HAP-1 (cell line): Measurements from ENCODE around the gene CXCR5.

Experiments used
- DNase-seq, 2 experiments: peaks; one replicate each; pipeline ENCODE4 v3.0.0-alpha.2; 2016 to 2020; ENCODE audit warnings: low spot score in 2 of 2
- H3K27me3 ChIP-seq: fragments of 250-450 bp; sonication (Bioruptor Pico); 2 replicates; pipeline ENCODE4 v1.5.1; 2020; ENCODE audit warnings: low read depth, mild to moderate bottlenecking, moderate library complexity
- H3K36me3 ChIP-seq: fragments of 250-450 bp; sonication (Bioruptor Pico); replicated peaks from 2 replicates; pipeline ENCODE4 v1.5.1; 2020; ENCODE audit warnings: mild to moderate bottlenecking
- H3K4me1 ChIP-seq: fragments of 250-450 bp; sonication (Bioruptor Pico); 2 replicates; pipeline ENCODE4 v1.5.1; 2020; ENCODE audit warnings: mild to moderate bottlenecking
- H3K4me3 ChIP-seq: fragments of 250-450 bp; sonication (Bioruptor Pico); 2 replicates; pipeline ENCODE4 v1.5.1; 2020; ENCODE audit warnings: mild to moderate bottlenecking, moderate library complexity
- H3K9me3 ChIP-seq: fragments of 250-450 bp; sonication (Bioruptor Pico); 2 replicates; pipeline ENCODE4 v1.5.1; 2020; ENCODE audit warnings: mild to moderate bottlenecking, moderate library complexity
- in situ Hi-C: fragments of 300-500 bp; cut with MboI; formaldehyde crosslinking; loops from 3 replicates; pipeline ENCODE4 v1.14.3; 2020; ENCODE audit warnings: low sequenced_read_pairs, inconsistent platforms, mixed read lengths

CXCR5 gene

DNA sequence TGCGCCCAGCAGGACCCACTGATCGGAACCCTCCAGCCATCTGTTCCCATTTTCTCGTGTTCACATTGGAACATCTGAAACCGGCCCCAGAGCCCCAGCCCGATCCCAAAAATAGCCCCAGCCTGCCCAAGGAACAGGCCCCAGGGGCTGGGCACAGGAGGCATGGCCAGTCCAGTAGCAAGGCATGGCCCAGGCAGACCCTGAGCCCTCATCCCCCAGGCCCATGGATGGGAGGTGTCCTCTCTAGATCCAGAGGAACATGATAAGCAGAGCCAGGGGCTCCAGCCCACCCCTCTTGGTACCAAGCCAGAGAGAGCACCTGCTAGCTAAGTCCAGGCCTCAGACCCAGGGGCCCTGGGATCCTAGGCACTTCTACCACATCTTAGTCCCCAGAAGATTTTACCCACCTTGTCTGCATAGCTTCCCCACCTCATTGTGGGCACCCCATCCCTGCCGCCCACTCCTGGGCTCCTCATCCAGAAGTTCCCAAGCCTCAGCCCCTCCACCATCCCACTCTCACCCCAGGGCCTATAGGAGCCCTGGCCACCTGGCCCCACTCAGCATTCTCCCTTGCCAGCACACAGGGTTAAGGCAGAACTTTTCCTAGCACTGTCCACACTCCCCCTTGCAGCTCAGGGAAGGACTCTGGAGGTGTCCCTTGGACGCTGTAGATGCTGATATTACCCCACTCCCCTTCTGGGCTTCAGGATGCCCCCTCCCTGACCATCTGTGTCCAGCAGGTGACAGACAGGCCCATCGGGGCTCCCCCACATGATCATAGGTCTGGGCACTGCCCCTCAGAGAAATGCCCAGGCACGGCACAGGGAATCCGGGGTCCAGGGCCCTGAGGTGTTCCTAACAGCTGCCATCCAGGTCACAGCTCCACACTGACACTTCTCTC is 32.5 kb downstream of the CXCR5 start:
- no peak for DNase-seq
- Histone ChIP-seq H3K27me3 (no peaks in the 10 kb centered on the region), H3K9me3 (no peaks in the 10 kb centered on the region), H3K4me1 (peaks cover 46% of the 10 kb centered on the region), H3K36me3 (no peaks in the 10 kb centered on the region), H3K4me3 (no peak overlapping the region)
- in situ Hi-C loops = no loop called here

DNA sequence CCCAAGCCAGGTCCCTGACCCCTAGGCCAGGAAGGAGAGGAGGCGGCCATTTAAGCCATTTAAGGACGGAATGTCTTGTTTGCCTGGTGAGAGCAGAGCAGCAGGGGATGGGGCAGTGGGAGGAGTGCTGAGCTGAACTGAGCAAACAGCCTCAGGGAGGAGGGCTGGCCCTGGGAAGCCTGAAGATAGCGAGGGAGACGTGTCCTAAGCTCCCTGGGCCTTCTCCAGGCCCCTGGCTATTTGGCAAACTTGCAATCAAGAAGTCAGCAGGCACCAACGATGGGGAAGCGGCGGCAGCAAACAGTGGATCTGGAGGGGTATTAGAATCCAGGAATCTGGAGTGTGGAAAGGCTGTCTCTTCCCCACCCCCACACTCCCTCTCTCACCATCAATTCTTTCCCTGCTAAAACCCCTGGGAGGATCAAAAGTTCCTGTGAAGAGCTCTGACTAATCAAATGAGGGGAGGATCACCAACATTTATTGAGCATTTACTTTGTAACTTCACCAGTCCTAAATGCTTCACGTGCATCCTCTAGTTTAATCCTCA is 33.2 kb downstream of the CXCR5 start:
- Histone ChIP-seq H3K4me1 (peaks cover 46% of the 10 kb centered on the region), H3K27me3 (no peaks in the 10 kb centered on the region), H3K9me3 (no peaks in the 10 kb centered on the region), H3K36me3 (no peaks in the 10 kb centered on the region), H3K4me3 (no peak overlapping the region)
- in situ Hi-C loops = no loop called here
- peak in 1 of 2 experiments; percentile 52 for DNase-seq

DNA sequence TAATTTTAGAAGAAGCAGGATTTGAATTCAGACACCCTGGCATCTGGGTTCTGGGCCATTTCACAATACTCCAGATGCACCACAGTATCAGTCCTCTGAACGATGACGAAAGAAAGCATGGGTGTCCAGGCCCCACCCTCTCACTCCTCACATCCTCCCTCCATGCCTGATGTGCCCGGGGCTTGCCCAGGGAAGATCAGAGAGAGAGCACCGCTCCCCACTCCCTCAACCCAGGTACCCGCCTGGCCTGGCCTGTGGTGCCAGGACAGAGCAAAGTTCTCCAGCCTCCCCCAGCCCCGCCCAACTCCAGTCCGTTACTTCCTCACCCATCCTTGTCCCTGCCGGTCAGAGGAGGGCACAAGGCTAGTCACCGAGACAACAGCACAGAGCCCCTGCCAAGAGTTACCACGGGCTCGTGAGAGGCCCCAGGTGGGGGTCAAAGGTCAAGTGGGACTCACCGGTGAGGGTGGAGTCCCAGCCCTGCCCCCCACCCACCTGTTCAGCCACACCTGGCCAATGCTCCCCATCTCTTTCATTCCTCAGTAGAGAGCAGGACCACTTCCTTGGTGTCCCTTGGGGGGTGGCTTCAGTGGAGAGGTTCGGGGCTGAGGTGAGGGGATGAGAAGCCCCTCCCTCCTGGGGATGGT is 33.9 kb downstream of the CXCR5 start:
- in situ Hi-C loops = no loop called here
- H3K36me3 ChIP-seq = no peaks in the 10 kb centered on the region

DNA sequence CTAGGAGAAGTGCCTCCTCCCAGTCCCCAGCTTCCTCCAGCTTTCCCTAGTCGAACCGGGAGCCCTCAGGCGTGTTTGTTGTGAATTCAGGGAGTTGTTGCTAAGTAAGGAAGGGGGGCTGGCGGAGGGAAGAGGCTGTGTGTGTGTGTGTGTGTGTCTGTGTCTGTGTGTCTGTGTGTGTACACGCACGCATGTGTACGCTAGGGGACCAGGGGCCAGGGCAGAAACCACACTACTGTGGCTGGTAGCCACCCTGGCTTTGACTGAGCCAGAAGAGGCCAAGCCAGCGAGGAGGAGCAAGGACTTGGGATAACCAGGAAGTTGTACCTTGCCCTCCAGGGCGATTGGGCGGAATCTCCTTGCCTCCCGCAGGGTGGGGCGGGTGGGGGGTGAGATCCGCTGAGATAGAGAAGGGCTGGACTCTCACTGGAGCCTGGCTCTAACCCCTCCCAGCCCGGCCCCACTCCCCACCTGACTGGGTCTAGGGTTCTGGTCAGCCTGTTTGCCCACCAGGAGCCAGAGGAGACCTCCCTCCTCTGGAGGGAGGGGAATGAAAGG is 34.5 kb downstream of the CXCR5 start:
- in situ Hi-C loops = no loop called here
- peak in 1 of 2 experiments; percentile 59 for DNase-seq
- Histone ChIP-seq H3K36me3 (no peaks in the 10 kb centered on the region), H3K4me1 (peaks cover 46% of the 10 kb centered on the region), H3K27me3 (no peaks in the 10 kb centered on the region), H3K9me3 (no peaks in the 10 kb centered on the region), H3K4me3 (no peak overlapping the region)

More for the DNA sequence above, 33.9 kb downstream of the CXCR5 start:
- H3K9me3 ChIP-seq = no peaks in the 10 kb centered on the region
- no peak for DNase-seq
- H3K4me1 ChIP-seq = peaks cover 46% of the 10 kb centered on the region
- H3K4me3 ChIP-seq = no peak overlapping the region
- H3K27me3 ChIP-seq = no peaks in the 10 kb centered on the region

DNA sequence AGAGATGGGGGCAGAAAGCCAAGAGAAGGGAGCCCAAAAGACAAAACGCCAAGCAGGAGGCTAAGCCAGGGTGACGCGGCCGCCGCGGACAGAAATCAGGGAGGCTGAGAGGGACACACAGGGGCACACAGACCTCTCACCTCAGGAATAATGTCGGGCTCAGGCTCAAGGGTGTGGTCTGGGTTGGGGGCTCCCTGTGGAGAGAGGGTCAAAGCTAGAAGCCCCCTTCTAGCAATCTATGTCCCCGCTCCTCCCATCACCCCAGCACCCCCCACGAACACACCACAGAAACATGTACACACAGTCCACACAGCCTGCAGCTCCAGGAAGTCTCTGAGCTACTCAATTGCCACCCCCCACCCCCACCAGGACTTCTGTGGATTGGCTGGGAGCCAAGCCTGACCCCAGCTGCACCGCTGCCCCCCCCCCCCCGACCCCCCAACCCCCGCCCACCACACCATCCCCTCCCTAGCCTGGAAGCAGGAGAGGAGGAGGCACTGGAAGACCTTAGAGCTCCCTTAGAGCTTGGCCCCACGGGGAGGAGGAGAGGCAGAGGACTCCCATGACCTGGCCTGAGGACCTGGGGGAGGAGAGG is 35.1 kb downstream of the CXCR5 start:
- no peak for DNase-seq
- H3K27me3 ChIP-seq = no peaks in the 10 kb centered on the region
- in situ Hi-C loops = no loop called here
- no peaks in the 10 kb centered on the region for H3K9me3 ChIP-seq
- H3K4me3 ChIP-seq = no peak overlapping the region
- peaks cover 46% of the 10 kb centered on the region for H3K4me1 ChIP-seq
- H3K36me3 ChIP-seq = no peaks in the 10 kb centered on the region

DNA sequence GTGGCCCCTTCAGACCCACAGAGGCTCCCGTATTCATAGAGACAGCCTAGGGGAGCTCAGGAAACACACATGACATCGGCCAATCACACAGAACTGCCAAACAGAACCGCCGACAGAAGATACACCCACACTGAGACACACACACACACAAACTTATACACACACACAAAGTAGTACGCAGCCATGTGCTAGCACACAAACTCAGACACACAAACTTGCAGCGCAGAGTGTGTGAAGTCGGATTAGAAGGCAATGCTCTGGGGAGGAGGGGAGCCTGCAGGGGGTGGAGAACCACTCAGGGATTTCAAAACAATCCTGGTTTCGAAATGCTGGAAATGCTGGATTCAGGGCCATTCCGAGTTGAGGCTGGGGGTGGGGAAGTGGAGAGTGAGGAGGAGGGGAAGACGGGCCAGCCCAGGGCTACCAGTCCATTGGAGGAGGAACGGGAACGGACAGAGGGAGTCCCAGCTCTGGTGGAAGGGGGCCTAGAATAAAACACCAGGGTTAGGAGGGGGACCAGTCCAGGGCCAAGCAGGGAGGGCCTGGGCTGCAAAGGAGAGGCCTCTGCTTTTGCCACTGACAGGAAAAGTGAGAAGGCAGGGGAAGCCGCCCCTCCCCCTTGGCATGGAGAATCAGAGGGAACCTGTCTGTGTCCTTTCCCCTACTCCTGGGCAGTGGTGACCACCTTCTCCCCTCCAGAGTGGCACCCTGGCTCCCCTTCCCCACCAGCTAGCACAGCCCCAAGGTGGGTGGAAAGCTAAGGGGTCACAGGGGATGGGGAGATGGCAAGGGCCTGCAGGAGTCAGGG is 37.6 kb downstream of the CXCR5 start:
- in situ Hi-C loops = no loop called here
- DNase-seq = peak in 1 of 2 experiments; percentile 62
- Histone ChIP-seq H3K36me3 (no peaks in the 10 kb centered on the region), H3K4me1 (peaks cover 50% of the 10 kb centered on the region), H3K9me3 (no peaks in the 10 kb centered on the region), H3K4me3 (0 out of 2 replicates have a peak overlapping the region, but pooled peaks have one; percentile 2), H3K27me3 (no peaks in the 10 kb centered on the region)

DNA sequence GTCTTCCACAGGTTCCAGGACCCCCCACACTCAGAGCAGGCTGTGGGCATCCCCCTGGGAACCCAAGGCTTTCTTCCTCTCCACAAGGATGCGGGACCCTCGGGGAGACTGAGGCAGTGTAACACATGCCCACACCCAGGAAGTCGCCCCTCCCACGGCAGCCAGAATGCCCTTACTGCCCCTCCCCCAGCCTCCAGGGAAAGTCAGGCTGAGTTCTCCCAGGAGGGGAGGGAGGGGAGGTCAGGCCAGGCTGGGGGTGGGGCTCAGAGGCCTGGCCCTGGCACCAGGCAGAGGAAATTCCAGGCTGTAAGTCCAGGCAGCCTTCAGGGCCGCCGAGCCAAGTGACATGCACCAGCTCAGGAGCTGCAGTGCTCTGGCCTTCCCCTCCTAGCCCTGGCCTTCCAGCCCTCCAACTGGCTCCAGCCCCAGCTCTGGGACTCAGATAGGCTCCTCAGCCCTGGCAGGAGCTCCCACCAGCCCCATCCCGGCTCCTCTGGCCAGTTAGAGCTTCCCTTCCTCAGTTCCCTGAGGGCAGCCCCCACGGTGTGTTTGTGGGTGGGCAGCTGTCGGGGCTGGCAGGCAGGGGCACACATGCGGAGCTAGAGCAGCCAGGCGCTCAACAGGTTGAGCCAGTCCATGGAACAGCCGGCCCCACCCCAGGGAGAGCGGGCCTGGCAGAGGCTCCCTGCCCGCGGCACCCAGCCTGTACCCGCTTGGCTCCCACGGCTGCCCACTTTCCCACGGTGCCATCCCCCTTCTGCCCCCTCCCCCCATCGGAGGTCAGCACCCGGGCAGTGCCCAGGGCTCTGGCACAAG is 38.4 kb downstream of the CXCR5 start:
- H3K4me3 ChIP-seq = 0 out of 2 replicates have a peak overlapping the region, but pooled peaks have one; percentile 2
- H3K4me1 ChIP-seq = peaks cover 47% of the 10 kb centered on the region
- H3K27me3 ChIP-seq = no peaks in the 10 kb centered on the region
- peak in 1 of 2 experiments; percentile 68 for DNase-seq
- in situ Hi-C loops = no loop called here
- no peaks in the 10 kb centered on the region for H3K9me3 ChIP-seq
- no peaks in the 10 kb centered on the region for H3K36me3 ChIP-seq

DNA sequence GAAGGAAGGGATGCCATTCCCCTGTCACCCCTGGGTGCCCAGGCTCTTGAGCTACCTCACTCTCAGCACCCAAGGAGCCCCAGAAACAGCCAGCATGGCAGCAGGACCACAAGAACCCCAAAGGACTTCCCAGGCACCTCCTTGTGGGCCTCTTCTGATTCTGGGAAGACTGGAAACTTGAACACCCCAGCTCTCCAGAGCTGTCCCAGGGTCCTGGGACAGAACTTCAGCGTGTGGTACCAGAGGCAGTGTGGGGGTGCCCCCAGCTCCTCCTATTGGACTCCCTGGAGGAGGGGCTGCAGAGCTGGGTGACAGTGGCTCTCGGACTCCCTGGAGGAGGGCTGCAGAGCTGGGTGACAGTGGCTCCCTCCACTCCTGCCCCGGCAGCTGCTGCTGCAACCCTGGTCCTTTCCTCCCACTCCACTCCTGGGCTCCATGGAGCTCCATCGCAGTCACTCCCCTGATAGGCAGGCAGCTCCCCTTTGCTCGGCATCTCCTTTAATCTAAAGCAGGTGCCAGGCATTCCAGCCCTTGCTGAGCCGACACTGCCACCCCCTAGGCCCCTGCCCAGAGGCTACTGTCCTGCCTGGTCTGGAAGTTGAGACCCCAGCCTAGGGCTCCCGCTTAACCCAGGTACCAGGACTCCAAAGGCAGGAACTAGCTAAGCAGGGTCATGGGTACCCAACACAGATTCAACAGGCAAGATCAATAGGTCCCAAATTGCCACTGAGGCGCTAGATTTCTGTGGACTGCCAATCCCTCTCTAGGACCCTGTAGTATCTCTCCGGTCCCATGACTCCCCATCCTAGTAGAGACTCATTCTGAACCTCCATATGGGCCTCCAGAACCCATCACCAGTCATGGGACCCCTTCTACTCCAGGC is 39.3 kb downstream of the CXCR5 start:
- no peaks in the 10 kb centered on the region for H3K36me3 ChIP-seq
- in situ Hi-C loops = no loop called here
- H3K9me3 ChIP-seq = no peaks in the 10 kb centered on the region
- no peaks in the 10 kb centered on the region for H3K27me3 ChIP-seq
- no peak overlapping the region for H3K4me3 ChIP-seq
- DNase-seq = no peak
- H3K4me1 ChIP-seq = peaks cover 51% of the 10 kb centered on the region

DNA sequence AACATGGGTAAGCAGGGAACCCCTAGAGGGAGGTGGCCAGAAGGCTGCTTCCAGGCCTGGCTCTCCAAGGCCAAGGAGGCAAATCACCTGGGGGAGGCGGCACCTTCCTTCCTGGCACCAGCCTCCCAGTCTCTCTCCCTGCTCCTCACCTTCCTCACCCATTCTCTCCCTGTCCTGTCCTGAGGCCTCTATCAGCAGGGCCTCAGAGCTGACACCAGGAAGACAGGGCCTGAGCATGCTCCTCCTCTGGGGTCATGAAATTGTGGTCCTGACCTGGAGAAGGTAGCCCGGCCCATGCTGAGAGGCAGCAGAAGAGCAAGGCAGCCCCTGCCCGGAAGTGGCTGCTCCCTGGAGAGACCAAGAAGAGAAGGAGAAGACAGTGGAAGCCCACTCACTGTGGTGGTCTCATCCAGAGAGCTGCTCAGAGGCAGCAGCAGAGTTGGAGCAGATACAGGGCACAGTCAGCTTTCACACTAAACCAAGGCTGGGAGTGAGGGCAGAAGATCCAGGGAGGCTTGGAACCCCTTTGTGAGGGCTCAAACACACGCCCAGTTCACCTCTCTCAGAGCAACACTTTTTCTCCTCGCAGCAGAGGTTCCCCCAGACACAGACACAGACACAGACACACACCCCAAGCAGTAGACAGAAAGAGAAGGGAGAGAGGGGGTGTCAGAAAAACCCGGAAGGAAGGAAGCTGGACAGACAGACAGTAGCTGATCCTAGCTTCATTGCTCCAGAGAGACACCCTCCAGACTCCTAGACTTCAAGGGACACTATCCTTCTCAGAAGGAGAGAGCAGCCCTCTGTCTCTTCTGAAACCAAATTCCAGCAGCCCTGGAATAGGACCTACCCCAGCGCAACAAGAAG is 40.3 kb downstream of the CXCR5 start:
- no peaks in the 10 kb centered on the region for H3K9me3 ChIP-seq
- in situ Hi-C loops = no loop called here
- H3K4me1 ChIP-seq = peaks cover 48% of the 10 kb centered on the region
- no peak for DNase-seq
- H3K27me3 ChIP-seq = no peaks in the 10 kb centered on the region
- peak overlapping the region; percentile 65 for H3K4me3 ChIP-seq
- H3K36me3 ChIP-seq = no peaks in the 10 kb centered on the region

DNA sequence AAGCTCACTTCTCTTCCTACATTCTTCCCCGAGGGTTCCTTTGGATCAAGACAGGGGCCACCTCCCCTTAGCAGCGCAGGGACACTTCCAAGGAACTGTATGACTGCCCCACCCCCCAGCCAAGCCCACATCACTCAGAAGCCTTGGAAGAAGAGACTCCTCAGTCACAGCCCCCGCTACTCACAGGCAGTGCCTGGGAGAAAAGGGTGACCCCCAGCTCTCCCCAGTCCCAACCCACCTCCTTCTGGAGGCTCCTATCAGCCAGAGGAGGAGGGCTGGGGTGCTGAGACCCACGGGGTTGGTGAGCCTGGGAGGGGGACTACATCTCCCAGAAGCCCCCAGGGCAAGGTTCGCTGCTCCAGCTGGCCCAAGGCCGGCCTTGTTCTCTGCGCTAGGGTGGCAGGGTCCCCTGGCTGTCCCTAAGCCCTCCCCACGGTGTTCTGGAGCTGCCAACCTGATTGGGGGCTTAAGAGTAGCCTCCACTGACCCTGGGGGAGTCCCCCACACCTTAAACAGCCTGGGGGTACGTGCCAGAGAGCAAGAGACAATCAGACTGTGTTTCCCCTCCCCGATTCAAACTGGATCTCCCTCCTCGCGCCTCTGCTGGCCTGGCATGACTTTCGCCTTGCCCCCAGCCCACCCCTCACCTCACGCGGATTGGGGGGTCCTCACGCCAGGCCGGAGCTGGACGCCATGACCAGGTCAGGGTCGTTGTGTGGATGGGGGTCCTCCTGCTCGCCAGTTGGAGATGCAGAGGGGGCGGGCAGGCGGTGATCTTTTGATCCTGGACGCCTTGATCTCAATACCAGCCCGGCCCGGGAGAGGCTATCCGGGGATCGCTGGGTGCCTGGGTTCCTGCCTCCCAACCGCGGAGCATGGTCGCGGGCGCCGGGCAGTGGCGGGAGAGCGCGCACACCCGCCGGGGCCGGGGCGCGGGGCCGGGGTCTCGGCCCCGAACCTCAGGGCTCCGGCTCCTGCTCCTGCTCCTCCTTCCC is 41.2 kb downstream of the CXCR5 start:
- no peaks in the 10 kb centered on the region for H3K36me3 ChIP-seq
- peaks cover 40% of the 10 kb centered on the region for H3K4me1 ChIP-seq
- no peaks in the 10 kb centered on the region for H3K9me3 ChIP-seq
- peak overlapping the region; percentile 65 for H3K4me3 ChIP-seq
- H3K27me3 ChIP-seq = no peaks in the 10 kb centered on the region
- DNase-seq = peak; percentile 46 to 81
- in situ Hi-C loops = no loop called here
